ENCODE results near the gene MNT.
"Not testable (repeated sequence)": the region's sequence is repeated elsewhere in the genome, so short reads cannot be mapped to it uniquely, and the experiment has no call there.

MNT gene

GRCh38 chr17:2400877-2401425 is at the start of gene MNT:
Gene MNT (minus strand): TSS chr17:2401060. CDS start chr17:2400712, 348 bp downstream.
- DNase-seq = peak; percentile 75

- DNase-seq = no peak
These were observed 49.3 kb upstream of the MNT start for GRCh38 chr17:2450016-2450650.

GRCh38 chr17:2449486-2449885 is 48.6 kb upstream of the MNT start:
- no peak for DNase-seq

GRCh38 chr17:2447479-2447878 is 46.6 kb upstream of the MNT start:
- DNase-seq = not testable (repeated sequence)

- DNase-seq = no peak
These were observed 44.8 kb upstream of the MNT start for GRCh38 chr17:2445638-2446037.

- no peak for DNase-seq
These were observed 43.5 kb upstream of the MNT start for GRCh38 chr17:2444382-2444781.

- no peak for DNase-seq
These were observed 41.3 kb upstream of the MNT start for GRCh38 chr17:2442166-2442565.

GRCh38 chr17:2440930-2441329 is 40.1 kb upstream of the MNT start:
- DNase-seq = no peak

GRCh38 chr17:2439997-2440396 is 39.1 kb upstream of the MNT start:
- not testable (repeated sequence) for DNase-seq

- DNase-seq = no peak
These were observed 38.0 kb upstream of the MNT start for GRCh38 chr17:2438823-2439222.

- DNase-seq = peak; percentile 69
These were observed 35.6 kb upstream of the MNT start for GRCh38 chr17:2436316-2436905.

- peak; percentile 54 for DNase-seq
These were observed 35.0 kb upstream of the MNT start for GRCh38 chr17:2435862-2436261.

GRCh38 chr17:2435181-2435741 is 34.4 kb upstream of the MNT start:
- DNase-seq = no peak

- no peak for DNase-seq
These were observed 32.8 kb upstream of the MNT start for GRCh38 chr17:2433696-2434095.

GRCh38 chr17:2427910-2428309 is 27.1 kb upstream of the MNT start:
- no peak for DNase-seq

GRCh38 chr17:2427215-2427614 is 26.4 kb upstream of the MNT start:
- DNase-seq = no peak

GRCh38 chr17:2423271-2423670 is 22.4 kb upstream of the MNT start:
- no peak for DNase-seq

GRCh38 chr17:2421315-2422147 is 20.7 kb upstream of the MNT start:
- no peak for DNase-seq

GRCh38 chr17:2420176-2420575 is 19.3 kb upstream of the MNT start:
- DNase-seq = no peak

GRCh38 chr17:2419486-2419885 is 18.6 kb upstream of the MNT start:
- no peak for DNase-seq

- DNase-seq = no peak
These were observed 17.7 kb upstream of the MNT start for GRCh38 chr17:2418572-2418971.

GRCh38 chr17:2416010-2416734 is 15.3 kb upstream of the MNT start:
- DNase-seq = peak; percentile 39

- no peak for DNase-seq
These were observed 14.2 kb upstream of the MNT start for GRCh38 chr17:2415081-2415480.

Measured in DMS153 (cell line).